H9 (cell line): ENCODE measurements around the gene BSG. TPM values are rescaled to one million over a fixed set of nuclear protein-coding genes. Genes with fewer than 3 reads are reported as not detected.
A peak's percentile ranks its signal among the peaks of the same experiment; 100 is the strongest.

Experiments
- DNase-seq: peaks from one replicate; pipeline ENCODE4 v3.0.0-alpha.2; 2017
- H2AFZ ChIP-seq: one replicate; pipeline ENCODE4 v1.6.1; 2013; ENCODE audit warnings: mild to moderate bottlenecking, low read length, control low read depth, moderate library complexity
- H2AK5ac ChIP-seq: 2 replicates; pipeline ENCODE4 v1.6.1; 2013; ENCODE audit warnings: low read length, control low read depth, mixed read lengths; ENCODE audit not compliant: insufficient read length
- H2BK120ac ChIP-seq: one replicate; pipeline ENCODE4 v1.6.1; 2013; ENCODE audit warnings: low read depth, mild to moderate bottlenecking, low read length, control low read depth, inconsistent platforms; ENCODE audit not compliant: poor library complexity, severe bottlenecking
- H2BK12ac ChIP-seq: 2 replicates; pipeline ENCODE4 v1.6.1; 2013; ENCODE audit warnings: low read length, control low read depth, mixed read lengths, low read depth; ENCODE audit not compliant: insufficient read length
- H2BK15ac ChIP-seq: 2 replicates; pipeline ENCODE4 v1.6.1; 2013; ENCODE audit warnings: low read depth, low read length, control low read depth
- H2BK20ac ChIP-seq: one replicate; pipeline ENCODE4 v1.6.1; 2013; ENCODE audit warnings: low read depth, mild to moderate bottlenecking, low read length, control low read depth, inconsistent platforms; ENCODE audit not compliant: poor library complexity, severe bottlenecking
- H2BK5ac ChIP-seq: 2 replicates; pipeline ENCODE4 v1.6.1; 2013; ENCODE audit warnings: low read length, control low read depth, mixed read lengths; ENCODE audit not compliant: insufficient read length
- H3K14ac ChIP-seq: 2 replicates; pipeline ENCODE4 v1.6.1; 2013; ENCODE audit warnings: low read length, control low read depth; ENCODE audit not compliant: insufficient read depth
- H3K18ac ChIP-seq: 2 replicates; pipeline ENCODE4 v1.6.1; 2013; ENCODE audit warnings: low read depth, mild to moderate bottlenecking, mixed read lengths, low read length, control low read depth; ENCODE audit not compliant: insufficient read length
- H3K23ac ChIP-seq: 2 replicates; pipeline ENCODE4 v1.6.1; 2013; ENCODE audit warnings: low read length, control low read depth, mixed read lengths, low read depth; ENCODE audit not compliant: insufficient read length
- H3K23me2 ChIP-seq: 2 replicates; pipeline ENCODE4 v1.6.1; 2013; ENCODE audit warnings: low read depth, mild to moderate bottlenecking, mixed read lengths, low read length, control low read depth; ENCODE audit not compliant: insufficient read length, poor library complexity, severe bottlenecking
- H3K27ac ChIP-seq: 2 replicates; pipeline ENCODE4 v1.5.1; 2013; ENCODE audit warnings: low read length, control low read depth, mixed read lengths, low read depth; ENCODE audit not compliant: insufficient read length
- H3K27me3 ChIP-seq: 2 replicates; pipeline ENCODE4 v1.6.1; 2013; ENCODE audit warnings: low read length, control low read depth, inconsistent platforms; ENCODE audit not compliant: insufficient read depth
- H3K4ac ChIP-seq: 2 replicates; pipeline ENCODE4 v1.6.1; 2013; ENCODE audit warnings: low read depth, mild to moderate bottlenecking, control low read depth, inconsistent platforms, low read length, moderate library complexity
- H3K4me1 ChIP-seq: 2 replicates; pipeline ENCODE4 v1.6.1; 2013; ENCODE audit warnings: low read length, control low read depth, inconsistent platforms; ENCODE audit not compliant: insufficient read depth
- H3K4me2 ChIP-seq: 2 replicates; pipeline ENCODE4 v1.6.1; 2013; ENCODE audit warnings: low read length, control low read depth, mixed read lengths; ENCODE audit not compliant: insufficient read length, insufficient read depth
- H3K56ac ChIP-seq: 2 replicates; pipeline ENCODE4 v1.6.1; 2013; ENCODE audit warnings: low read depth, mild to moderate bottlenecking, mixed read lengths, low read length, control low read depth; ENCODE audit not compliant: insufficient read length
- H3K79me1 ChIP-seq: 2 replicates; pipeline ENCODE4 v1.6.1; 2013; ENCODE audit warnings: low read depth, mild to moderate bottlenecking, moderate library complexity, low read length, control low read depth, inconsistent platforms; ENCODE audit not compliant: insufficient read depth, poor library complexity, severe bottlenecking
- H3K79me2 ChIP-seq: 2 replicates; pipeline ENCODE4 v1.6.1; 2013; ENCODE audit warnings: low read length, control low read depth, inconsistent platforms; ENCODE audit not compliant: insufficient read depth
- H3K9ac ChIP-seq: 2 replicates; pipeline ENCODE4 v1.6.1; 2013; ENCODE audit warnings: low read length, control low read depth, mixed read lengths; ENCODE audit not compliant: insufficient read length; ENCODE audit errors: extremely low read depth
- H3K9me3 ChIP-seq: one replicate; pipeline ENCODE4 v1.6.1; 2013; ENCODE audit warnings: low read depth, low read length, inconsistent platforms; ENCODE audit not compliant: control insufficient read depth
- H3T11ph ChIP-seq: one replicate; pipeline ENCODE4 v1.6.1; 2013; ENCODE audit warnings: mild to moderate bottlenecking, low read length, control low read depth, inconsistent platforms
- H4K20me1 ChIP-seq: one replicate; pipeline ENCODE4 v1.6.1; 2013; ENCODE audit not compliant: control insufficient read depth, insufficient read length, insufficient read depth
- H4K5ac ChIP-seq: 2 replicates; pipeline ENCODE4 v1.6.1; 2013; ENCODE audit warnings: low read depth, mild to moderate bottlenecking, mixed read lengths, low read length, control low read depth; ENCODE audit not compliant: insufficient read length
- H4K8ac ChIP-seq: replicated peaks from 2 replicates; pipeline ENCODE4 v1.6.1; 2013; ENCODE audit warnings: low read length, control low read depth, mixed read lengths, low read depth; ENCODE audit not compliant: insufficient read length
- H4K91ac ChIP-seq: 2 replicates; pipeline ENCODE4 v1.6.1; 2013; ENCODE audit warnings: low read depth, mild to moderate bottlenecking, moderate library complexity, mixed read lengths, low read length, control low read depth; ENCODE audit not compliant: insufficient read length
- H3K27ac Mint-ChIP-seq, 3 experiments: 2 replicates in 2 of 3; 3 replicates in 1 of 3; pipeline ENCODE4 v1.8.0; 2020 to 2021; ENCODE audit warnings: mixed read lengths in 3 of 3, mild to moderate bottlenecking in 1 of 3, moderate library complexity in 1 of 3
- H3K27me3 Mint-ChIP-seq: 2 replicates; pipeline ENCODE4 v1.8.0; 2021; ENCODE audit warnings: low read depth, mild to moderate bottlenecking, moderate library complexity, mixed read lengths
- H3K36me3 Mint-ChIP-seq, 3 experiments: 2 replicates in 2 of 3; 3 replicates in 1 of 3; pipeline ENCODE4 v1.8.0; 2020 to 2021; ENCODE audit warnings: low read depth in 3 of 3, mixed read lengths in 3 of 3; ENCODE audit not compliant: insufficient read depth in 1 of 3
- H3K4me1 Mint-ChIP-seq, 2 experiments: 2 replicates each; pipeline ENCODE4 v1.8.0; 2020; ENCODE audit warnings: mixed read lengths in 2 of 2
- H3K4me3 Mint-ChIP-seq, 2 experiments: 2 replicates in 1 of 2; 3 replicates in 1 of 2; pipeline ENCODE4 v1.8.0; 2020 to 2021; ENCODE audit warnings: mild to moderate bottlenecking in 2 of 2, mixed read lengths in 2 of 2, moderate library complexity in 1 of 2
- H3K9me3 Mint-ChIP-seq, 2 experiments: 2 replicates in 1 of 2; 3 replicates in 1 of 2; pipeline ENCODE4 v1.8.0; 2020; ENCODE audit warnings: mild to moderate bottlenecking in 2 of 2, mixed read lengths in 2 of 2, moderate library complexity in 1 of 2
- CTCF ChIP-seq: fragments of 200-600 bp; sonication (generic); conservative IDR thresholded peaks from 3 replicates; pipeline ENCODE4 v1.8.0; 2021; ENCODE audit warnings: antibody characterized with exemption, mild to moderate bottlenecking
- WGBS: extraction: QIAGEN DNeasy Blood & Tissue Kit; methylation state at CpG from one replicate; pipeline ENCODE4 v1.1.7; 2013; ENCODE audit warnings: missing lambda C conversion rate, low lambda C conversion rate, mixed read lengths; ENCODE audit not compliant: insufficient read length; ENCODE audit errors: extremely low coverage; 5-methylcytosine and 5-hydroxymethylcytosine counted together
- total RNA-seq: library from RNA; stranded (reverse); gene quantifications from 2 replicates; pipeline ENCODE4 v1.2.1, GENCODE V29; 2021

Gene BSG
- total RNA-seq, 1 experiment from 2014 or later: 715 TPM

- H3K9me3 Mint-ChIP-seq: peaks cover 5% of the 10 kb centered on the region in 2 experiments
- H4K91ac ChIP-seq: no peak overlapping the region
These were observed 3.4 kb downstream of the BSG start for GRCh38 chr19:575527-576506.

More at GRCh38 chr19:575527-576506, 3.4 kb downstream of the BSG start:
- Histone ChIP-seq H3K27ac (no peak overlapping the region), H3K4ac (no peak overlapping the region), H2BK12ac (no peak overlapping the region), H3K56ac (no peak overlapping the region), H2BK120ac (no peak overlapping the region), H3K4me1 (no peaks in the 10 kb centered on the region; the same call in 1 of the 2 replicates), H2BK5ac (no peak overlapping the region), H3K27me3 (no peaks in the 10 kb centered on the region), H4K5ac (no peak overlapping the region), H3T11ph (no peak overlapping the region), H3K14ac (no peak overlapping the region), H2AFZ (no peak overlapping the region), H3K18ac (no peak overlapping the region), H3K9me3 (no peaks in the 10 kb centered on the region), H4K20me1 (peaks cover 2% of the 10 kb centered on the region), H2BK15ac (no peak overlapping the region), H3K23ac (no peak overlapping the region), H3K79me1 (peaks cover 6% of the 10 kb centered on the region), H3K9ac (no peak overlapping the region), H3K4me2 (no peak overlapping the region), H2BK20ac (no peak overlapping the region), H3K23me2 (peaks cover 15% of the 10 kb centered on the region), H2AK5ac (no peak overlapping the region), H4K8ac (no peak overlapping the region), H3K79me2 (peaks cover 51% of the 10 kb centered on the region)
- H3K36me3 Mint-ChIP-seq: peaks cover 6 to 35% (median 29%) of the 10 kb centered on the region in 3 experiments
- no peak for DNase-seq
- peaks cover 24 to 40% of the 10 kb centered on the region in 2 experiments for H3K4me1 Mint-ChIP-seq
- H3K27ac Mint-ChIP-seq: no peak overlapping the region
- peaks cover 7% of the 10 kb centered on the region for H3K27me3 Mint-ChIP-seq
- peak overlapping the region in 1 of 2 experiments; percentile 50; a peak in 1 of 5 replicates for H3K4me3 Mint-ChIP-seq
- no peak for TF ChIP-seq CTCF
- no CpG with 5 or more reads among the region's 38 CpGs for WGBS
